CD14-positive monocyte (primary cell): ENCODE data around the gene ZNF256. TPM values are rescaled to one million over a fixed set of nuclear protein-coding genes. Genes with fewer than 3 reads are reported as not detected.
"Not testable (repeated sequence)": the region's sequence is repeated elsewhere in the genome, so short reads cannot be mapped to it uniquely, and the experiment has no call there.

Source experiments
- DNase-seq, 3 donors: peaks; one replicate each; pipeline ENCODE4 v3.0.0-alpha.2; 2011 to 2022
- H2AFZ ChIP-seq: 2 replicates; pipeline ENCODE4 v1.6.0; 2012; ENCODE audit warnings: mild to moderate bottlenecking, low read depth, low read length, inconsistent platforms; ENCODE audit not compliant: insufficient read depth, poor library complexity, severe bottlenecking
- H3K27ac ChIP-seq, 2 donors: 1 replicate in 1 of 2; 2 replicates in 1 of 2; pipeline ENCODE4 v1.5.1; 2012 to 2013; ENCODE audit warnings: low read length in 2 of 2, control low read depth in 1 of 2, inconsistent platforms in 1 of 2, low read depth in 1 of 2, mild to moderate bottlenecking in 1 of 2
- H3K27me3 ChIP-seq, 2 donors: one replicate each; pipeline versions ENCODE4 v1.6.0 to v1.6.1; 2011 to 2013; ENCODE audit warnings: low read length in 2 of 2; ENCODE audit not compliant: control insufficient read depth in 2 of 2, insufficient read depth in 2 of 2
- H3K36me3 ChIP-seq, 2 donors: replicated peaks in 1 of 2; 1 replicate in 1 of 2; 2 replicates in 1 of 2; pipeline versions ENCODE4 v1.5.1 to v1.6.1; 2012 to 2013; ENCODE audit warnings: low read length in 2 of 2, control low read depth in 1 of 2, inconsistent platforms in 1 of 2, mild to moderate bottlenecking in 1 of 2; ENCODE audit not compliant: insufficient read depth in 2 of 2, control insufficient read depth in 1 of 2
- H3K4me1 ChIP-seq, 2 donors: 1 replicate in 1 of 2; 2 replicates in 1 of 2; pipeline versions ENCODE4 v1.5.1 to v1.6.1; 2012 to 2013; ENCODE audit warnings: low read length in 2 of 2, control low read depth in 1 of 2, inconsistent platforms in 1 of 2, mild to moderate bottlenecking in 1 of 2, moderate library complexity in 1 of 2; ENCODE audit not compliant: insufficient read depth in 2 of 2, control insufficient read depth in 1 of 2
- H3K4me2 ChIP-seq: replicated peaks from 2 replicates; pipeline ENCODE3; 2012; ENCODE audit warnings: low read length, moderate library complexity, mild to moderate bottlenecking; ENCODE audit not compliant: poor library complexity, severe bottlenecking; ENCODE audit errors: extremely low read depth
- H3K4me3 ChIP-seq, 3 experiments: fragments of 200-600 bp in 1 of 3; sonication (generic) in 1 of 3; replicated peaks in 1 of 3; 1 replicate in 2 of 3; 2 replicates in 1 of 3; pipeline ENCODE4 v1.5.1; 2011 to 2013; ENCODE audit warnings: low read length in 3 of 3, mild to moderate bottlenecking in 3 of 3, control low read depth in 2 of 3, low read depth in 2 of 3, inconsistent platforms in 1 of 3, moderate library complexity in 1 of 3
- H3K79me2 ChIP-seq: 2 replicates; pipeline ENCODE4 v1.6.0; 2012; ENCODE audit warnings: mild to moderate bottlenecking, control low read depth, inconsistent platforms, low read length, moderate library complexity; ENCODE audit not compliant: insufficient read depth
- H3K9ac ChIP-seq: 2 replicates; pipeline ENCODE4 v1.6.0; 2017; ENCODE audit warnings: low read length, mild to moderate bottlenecking; ENCODE audit not compliant: insufficient read depth, poor library complexity, severe bottlenecking
- H3K9me3 ChIP-seq, 2 donors: replicated peaks in 1 of 2; 1 replicate in 1 of 2; 2 replicates in 1 of 2; pipeline versions ENCODE4 v1.5.1 to v1.6.1; 2012 to 2013; ENCODE audit warnings: low read length in 2 of 2, control low read depth in 1 of 2; ENCODE audit not compliant: control insufficient read depth in 1 of 2, insufficient read depth in 1 of 2
- H4K20me1 ChIP-seq: 2 replicates; pipeline ENCODE4 v1.6.0; 2012; ENCODE audit warnings: mild to moderate bottlenecking, low read length, control low read depth, moderate library complexity; ENCODE audit not compliant: insufficient read depth
- H3K27ac Mint-ChIP-seq, 7 donors: one replicate each; pipeline ENCODE4 v1.8.0; 2020; ENCODE audit warnings: mild to moderate bottlenecking in 7 of 7, mixed read lengths in 7 of 7, moderate library complexity in 6 of 7, inconsistent platforms in 2 of 7
- H3K27me3 Mint-ChIP-seq, 3 donors: one replicate each; pipeline ENCODE4 v1.8.0; 2021 to 2022; ENCODE audit warnings: low read depth in 3 of 3, mild to moderate bottlenecking in 3 of 3, mixed read lengths in 3 of 3, moderate library complexity in 3 of 3, inconsistent platforms in 1 of 3
- H3K36me3 Mint-ChIP-seq, 2 donors: one replicate each; pipeline ENCODE4 v1.8.0; 2020; ENCODE audit warnings: mixed read lengths in 2 of 2, inconsistent platforms in 1 of 2, mild to moderate bottlenecking in 1 of 2
- H3K4me1 Mint-ChIP-seq: one replicate; pipeline ENCODE4 v1.8.0; 2020; ENCODE audit warnings: mild to moderate bottlenecking, mixed read lengths
- H3K4me3 Mint-ChIP-seq, 2 donors: one replicate each; pipeline ENCODE4 v1.8.0; 2020; ENCODE audit warnings: mild to moderate bottlenecking in 2 of 2, mixed read lengths in 2 of 2, moderate library complexity in 1 of 2
- H3K9me3 Mint-ChIP-seq, 7 donors: one replicate each; pipeline ENCODE4 v1.8.0; 2020 to 2022; ENCODE audit warnings: mixed read lengths in 7 of 7, mild to moderate bottlenecking in 6 of 7, moderate library complexity in 6 of 7, inconsistent platforms in 2 of 7
- CTCF ChIP-seq: fragments of 200-600 bp; IDR thresholded peaks from one replicate; pipeline ENCODE4 v1.8.0; 2022; ENCODE audit warnings: antibody characterized with exemption, mild to moderate bottlenecking
- WGBS: methylation state at CpG from one replicate; pipeline ENCODE4 v1.1.5; 2013; ENCODE audit warnings: missing lambda C conversion rate; ENCODE audit not compliant: insufficient coverage; 5-methylcytosine and 5-hydroxymethylcytosine counted together
- intact Hi-C, 2 donors: fragments of 100-400 bp; cut with micrococcal nuclease; formaldehyde crosslinking; loops; one replicate each; pipeline versions ENCODE4 v1.15.0 to v1.15.1; 2023
- polyA plus RNA-seq, 3 donors: library from polyadenylated mRNA; depleted of rRNA in 1 of 3; unstranded in 2 of 3; stranded (reverse) in 1 of 3; fragments of 300-500 nt in 2 of 3; fragments of >200 nt in 1 of 3; fragmentation: Illumina TruSeq in 2 of 3; gene quantifications; 1 replicate in 2 of 3; 2 replicates in 1 of 3; pipeline ENCODE4 v1.2.3, GENCODE V29; 2012 to 2021

ZNF256 gene
- polyA plus RNA-seq, 3 donors, result 0.51 to 1.3 (median 0.85) TPM

DNA sequence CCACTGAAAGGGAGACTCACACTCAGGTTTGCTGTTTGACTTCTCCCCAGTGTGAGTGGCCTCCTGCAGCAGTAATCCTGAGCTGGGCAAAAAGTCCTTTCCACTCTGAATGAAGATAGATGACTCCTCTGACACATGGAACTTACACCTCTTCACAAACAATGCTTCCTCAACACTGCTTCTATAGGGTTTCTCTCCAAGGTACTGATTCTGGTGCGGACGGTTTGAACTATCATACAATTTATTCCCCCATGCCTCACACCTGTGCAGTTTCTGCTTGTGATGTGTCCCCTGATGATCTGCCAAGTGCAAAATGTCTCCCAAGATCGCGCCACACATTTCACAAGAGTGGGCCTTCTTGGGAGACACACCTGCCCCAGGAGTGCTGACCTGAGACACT lies 19.9 kb downstream of the ZNF256 start:
- Histone ChIP-seq H3K9me3 (peaks cover 93 to 95% of the 10 kb centered on the region in 2 donors), H3K4me2 (no peak overlapping the region), H3K27me3 (no peaks in the 10 kb centered on the region), H3K4me1 (no peaks in the 10 kb centered on the region), H3K36me3 (peaks cover 2 to 36% of the 10 kb centered on the region in 2 donors), H3K4me3 (peak overlapping the region in 1 of 3 experiments; percentile 4), H3K9ac (no peak overlapping the region), H3K27ac (no peak overlapping the region), H2AFZ (no peak overlapping the region), H4K20me1 (no peaks in the 10 kb centered on the region), H3K79me2 (no peaks in the 10 kb centered on the region)
- TF ChIP-seq CTCF, result no peak
- H3K27me3 Mint-ChIP-seq, result peaks cover 0 to 2% (median 0%) of the 10 kb centered on the region in 3 donors
- no peak overlapping the region for H3K27ac Mint-ChIP-seq
- no peak overlapping the region for H3K4me3 Mint-ChIP-seq
- no peaks in the 10 kb centered on the region for H3K4me1 Mint-ChIP-seq
- DNase-seq, result no peak
- H3K36me3 Mint-ChIP-seq, result peaks cover 25 to 38% of the 10 kb centered on the region in 2 donors
- WGBS, result 97% methylated on average over 4 of the region's 4 CpGs
- peaks cover 51 to 99% (median 96%) of the 10 kb centered on the region in 7 donors for H3K9me3 Mint-ChIP-seq
- intact Hi-C loops, result no loop called here

DNA sequence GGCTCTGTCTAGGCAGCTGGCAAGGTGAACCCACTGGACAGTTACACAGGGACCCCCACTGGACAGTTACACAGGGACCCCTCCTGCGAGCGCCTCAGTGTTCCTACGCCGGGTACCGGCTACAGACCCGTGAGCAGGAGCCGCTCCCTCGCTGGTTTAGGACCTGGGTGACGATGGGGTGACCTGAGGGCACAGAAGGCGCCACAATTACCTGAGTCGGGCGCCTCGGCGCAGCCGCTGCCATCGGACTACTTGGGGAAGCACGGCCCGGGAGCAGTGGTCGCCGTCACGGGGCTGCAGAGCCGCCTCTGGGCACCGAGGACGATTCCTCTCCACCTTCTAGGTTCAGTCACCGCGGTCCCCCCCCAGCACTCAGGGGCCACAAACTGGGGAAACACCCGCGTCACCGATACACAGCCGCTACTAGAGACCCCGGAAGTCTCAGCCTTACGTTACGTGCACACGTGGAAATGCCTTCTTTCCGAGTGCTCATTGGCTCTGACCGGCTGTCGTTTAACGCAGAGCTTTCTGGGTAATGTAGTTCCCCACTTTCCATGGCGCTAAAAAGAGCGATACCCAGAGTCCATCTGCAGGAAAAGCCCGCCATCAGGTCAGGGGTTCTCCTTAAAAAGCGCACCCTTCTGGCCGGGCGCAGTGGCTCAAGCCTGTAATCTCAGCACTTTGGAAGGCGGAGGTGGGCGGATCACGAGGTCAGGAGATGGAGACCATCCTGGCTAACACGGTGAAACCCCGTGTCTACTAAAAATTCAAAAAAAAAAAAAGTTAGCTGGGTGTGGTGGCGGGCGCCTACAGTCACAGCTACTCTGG lies 31.1 kb downstream of the ZNF256 start, which contains the start of gene ZNF417:
Gene ZNF417, minus strand, starts transcription at position 425 of the 828 bp plus-strand sequence. Its CDS starts 181 bp downstream, at position 244.
- H3K27me3 ChIP-seq, H4K20me1 ChIP-seq, H3K27me3 Mint-ChIP-seq: not testable (repeated sequence)
- H3K79me2 ChIP-seq, result peaks cover 37% of the 10 kb centered on the region
- intact Hi-C loops, result loop anchor here (5.0 to 10.0 kb wide), 3 partner anchors 152 to 238 kb away; partner anchors contain the start of genes ZNF329 (in 1 of the 2), ZNF586 (in 1 of the 2) and ZNF776 (in 1 of the 2)
- peak within 1 kb of the TSS; percentile 80 for H2AFZ ChIP-seq
- Mint-ChIP-seq H3K4me3 (peak within 1 kb of the TSS; percentile 89 to 93), H3K27ac (peak within 1 kb of the TSS; percentile 93 to 98 (median 95)), H3K4me1 (peaks cover 21% of the 10 kb centered on the region), H3K9me3 (peaks cover 6 to 62% (median 45%) of the 10 kb centered on the region in 7 donors), H3K36me3 (peaks cover 32 to 46% of the 10 kb centered on the region in 2 donors)
- peak within 1 kb of the TSS; percentile 55 to 84 for H3K27ac ChIP-seq
- H3K9ac ChIP-seq, result peak within 1 kb of the TSS; percentile 86
- peak within 1 kb of the TSS; percentile 70 to 76 (median 72) for H3K4me3 ChIP-seq
- H3K36me3 ChIP-seq, result peaks cover 9 to 24% of the 10 kb centered on the region in 2 donors
- under 1% methylated on average over 35 of the region's 51 CpGs for WGBS
- peak; percentile 83 to 93 (median 93) for DNase-seq
- H3K4me1 ChIP-seq, result peaks cover 15 to 17% of the 10 kb centered on the region in 2 donors
- H3K9me3 ChIP-seq, result peaks cover 7 to 34% of the 10 kb centered on the region in 2 donors
- H3K4me2 ChIP-seq, result peak within 1 kb of the TSS; percentile 77
